HepG2 (cell line): ENCODE data around the gene OSBPL10. TPM values are rescaled to one million over a fixed set of nuclear protein-coding genes. Genes with fewer than 3 reads are reported as not detected.

Experiments used
- ATAC-seq: fragments of 200-7000 bp; cut with Tn5 transposase; 3 replicates; pipeline ENCODE4 v1.9.1; 2020; ENCODE audit warnings: mild to moderate bottlenecking, moderate library complexity
- BruUV-seq: library from RNA; stranded (reverse); fragments of 400-500 nt; replicated peaks from 2 replicates; lab custom pipeline; 2021; lab: Mats Ljungman, UMichigan
- CTCF ChIA-PET: fragments of 300-600 bp; formaldehyde crosslinking; extraction: SDS; loops from one replicate; lab custom pipeline; 2021; ENCODE audit warnings: low total read pairs, inconsistent platforms, low intra/inter-chr PET ratio; lab: Yijun Ruan, JAX
- POLR2A ChIA-PET: fragments of 350-600 bp; sonication (Branson Sonifier 250); formaldehyde crosslinking; loops from one replicate; lab custom pipeline; 2020; ENCODE audit warnings: antibody characterized with exemption, inconsistent platforms; lab: Yijun Ruan, JAX
- DNase-seq: peaks from one replicate; pipeline ENCODE4 v3.0.0-alpha.2; 2015; ENCODE audit warnings: low spot score
- FAIRE-seq: peaks from 3 replicates; lab custom pipeline; 2011; peaks lifted over from hg19 to GRCh38; lab: Jason Lieb, UNC
- H2AFZ ChIP-seq: one replicate; pipeline ENCODE4 v1.6.1; 2011; ENCODE audit warnings: low read length, inconsistent platforms
- H3K27ac ChIP-seq: fragments of 300-600 bp; 3 replicates; pipeline ENCODE4 v1.8.0; 2011; ENCODE audit warnings: mixed run types, mild to moderate bottlenecking, mixed read lengths, low read length, inconsistent platforms; ENCODE audit not compliant: insufficient read depth; ENCODE audit errors: extremely low read length
- H3K27me3 ChIP-seq, 2 experiments: fragments of 200-600 bp in 1 of 2; 2 replicates in 1 of 2; 3 replicates in 1 of 2; pipeline versions ENCODE4 v1.6.0 to v1.8.0; 2011; ENCODE audit warnings: low read length in 2 of 2, mild to moderate bottlenecking in 2 of 2, moderate library complexity in 2 of 2, inconsistent platforms in 1 of 2; ENCODE audit not compliant: insufficient read depth in 2 of 2, control insufficient read depth in 1 of 2
- H3K36me3 ChIP-seq, 2 experiments: fragments of 200-600 bp in 1 of 2; replicated peaks in 1 of 2; 2 replicates in 1 of 2; 3 replicates in 1 of 2; pipeline versions ENCODE4 v1.5.1 to v1.8.0; 2011; ENCODE audit warnings: low read length in 2 of 2, inconsistent platforms in 1 of 2; ENCODE audit not compliant: insufficient read depth in 2 of 2, control insufficient read depth in 1 of 2
- H3K4me1 ChIP-seq: 2 replicates; pipeline ENCODE4 v1.5.1; 2012; ENCODE audit warnings: low read length, inconsistent platforms; ENCODE audit not compliant: insufficient read depth
- H3K4me2 ChIP-seq: 2 replicates; pipeline ENCODE4 v1.6.0; 2011; ENCODE audit warnings: low read depth, low read length, inconsistent platforms
- H3K4me3 ChIP-seq, 3 experiments: fragments of 200-600 bp in 1 of 3; sonication (generic), shearing (Covaris generic) in 1 of 3; replicated peaks in 1 of 3; 2 replicates each; pipeline ENCODE4 v1.5.1; 2011 to 2016; ENCODE audit warnings: low read length in 3 of 3, inconsistent platforms in 2 of 3, low read depth in 2 of 3, mild to moderate bottlenecking in 2 of 3, control low read depth in 1 of 3, mixed read lengths in 1 of 3; ENCODE audit not compliant: insufficient read depth in 1 of 3
- H3K79me2 ChIP-seq: one replicate; pipeline ENCODE4 v1.6.1; 2011; ENCODE audit warnings: low read length, inconsistent platforms; ENCODE audit not compliant: insufficient read depth
- H3K9ac ChIP-seq: 2 replicates; pipeline ENCODE4 v1.6.0; 2011; ENCODE audit warnings: mild to moderate bottlenecking, low read depth, low read length, inconsistent platforms; ENCODE audit not compliant: insufficient read depth
- H3K9me3 ChIP-seq: 2 replicates; pipeline ENCODE4 v1.5.1; 2012; ENCODE audit warnings: mild to moderate bottlenecking, low read length
- H4K20me1 ChIP-seq: 2 replicates; pipeline ENCODE4 v1.6.0; 2011; ENCODE audit warnings: inconsistent platforms, mild to moderate bottlenecking, low read length, moderate library complexity; ENCODE audit not compliant: insufficient read depth
- CHCHD3 ChIP-seq: sonication (generic); formaldehyde crosslinking; IDR thresholded peaks from 2 replicates; pipeline ENCODE4 v1.8.0; 2022; ENCODE audit warnings: mild to moderate bottlenecking, missing genetic modification reagents, moderate library complexity
- CREB1 ChIP-seq, 2 experiments: fragments of 450-650 bp in 1 of 2; IDR thresholded peaks; 2 replicates each; pipeline ENCODE4 v1.6.1; 2016 to 2017; ENCODE audit warnings: control low read depth in 1 of 2, mild to moderate bottlenecking in 1 of 2, missing compliant biosample characterization in 1 of 2, missing genetic modification characterization in 1 of 2
- NR2F6 ChIP-seq, 2 experiments: IDR thresholded peaks; 2 replicates each; pipeline ENCODE4 v1.6.1; 2016; ENCODE audit warnings: antibody characterized with exemption in 1 of 2, mild to moderate bottlenecking in 1 of 2
- ZBTB40 ChIP-seq, 2 experiments: fragments of 450-650 bp in 1 of 2; sonication (generic) in 1 of 2; formaldehyde crosslinking in 1 of 2; IDR thresholded peaks; 2 replicates each; pipeline versions ENCODE4 v1.6.1 to v1.8.0; 2016 to 2022; ENCODE audit warnings: antibody characterized with exemption in 1 of 2, mild to moderate bottlenecking in 1 of 2, missing genetic modification reagents in 1 of 2
- WGBS: methylation state at CpG from one replicate; pipeline ENCODE4 v1.1.6; 2017; ENCODE audit warnings: low lambda C conversion rate; 5-methylcytosine and 5-hydroxymethylcytosine counted together
- in situ Hi-C: cut with HindIII; loops from 2 replicates; pipeline ENCODE4 v1.10.0; 2017; ENCODE audit warnings: low pct_unique_long_range_greater_than_20kb; ENCODE audit not compliant: extremely low pct_ligation_motif_present
- intact Hi-C: fragments of 100-400 bp; cut with micrococcal nuclease; formaldehyde crosslinking; loops from one replicate; pipeline ENCODE4 v1.10.0; 2022; ENCODE audit not compliant: unreplicated experiment
- polyA plus RNA-seq, 8 experiments: library from polyadenylated mRNA; depleted of rRNA in 3 of 8; stranded (reverse) in 7 of 8; unstranded in 1 of 8; fragments of >200 nt; fragmentation: Illumina TruSeq in 4 of 8; extraction: Trizol in 4 of 8; gene quantifications; 2 replicates each; pipeline versions ENCODE4 v1.2.1 to v1.2.3, GENCODE V29; 2011 to 2016; ENCODE audit warnings: low read depth in 4 of 8, missing spikeins in 1 of 8, mixed read lengths in 1 of 8; ENCODE audit not compliant: insufficient read depth in 1 of 8
- total RNA-seq, 5 experiments: library from RNA; depleted of rRNA; stranded (reverse); fragments of >200 nt; fragmentation: Illumina TruSeq; extraction: Trizol; gene quantifications; 2 replicates each; pipeline ENCODE4 v1.2.3, GENCODE V29; 2016; ENCODE audit warnings: low read depth in 1 of 5
- TF ChIP-seq, protein P1 (sequence below): sonication (generic); formaldehyde crosslinking; IDR thresholded peaks from 2 replicates; pipeline ENCODE4 v1.5.0; 2020; ENCODE audit warnings: mild to moderate bottlenecking, missing genetic modification reagents, moderate library complexity

OSBPL10 gene
- total and polyA plus RNA-seq, 2 of the 13 experiments (the other 11 are each of a cell fraction or from before 2014, with no cell fraction given), result 10.3 to 28.6 TPM

DNA sequence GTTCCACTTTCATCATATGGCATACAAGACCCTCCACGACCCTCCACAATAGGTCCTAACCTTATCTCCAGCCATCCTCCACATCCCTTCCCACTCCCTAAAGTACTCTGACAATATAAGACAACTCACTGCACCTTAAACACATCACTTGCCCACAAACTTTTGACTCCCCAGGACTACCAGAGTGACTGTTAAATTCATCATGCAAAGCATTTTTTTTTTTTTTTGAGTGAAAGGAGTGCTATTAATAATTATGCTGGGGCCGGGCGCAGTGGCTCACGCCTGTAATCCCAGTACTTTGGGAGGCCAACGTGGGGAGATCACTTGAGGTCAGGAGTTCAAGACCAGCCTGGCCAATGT, 55.8 kb downstream of the OSBPL10 start (continued):
- TF ChIP-seq, protein P1, sequence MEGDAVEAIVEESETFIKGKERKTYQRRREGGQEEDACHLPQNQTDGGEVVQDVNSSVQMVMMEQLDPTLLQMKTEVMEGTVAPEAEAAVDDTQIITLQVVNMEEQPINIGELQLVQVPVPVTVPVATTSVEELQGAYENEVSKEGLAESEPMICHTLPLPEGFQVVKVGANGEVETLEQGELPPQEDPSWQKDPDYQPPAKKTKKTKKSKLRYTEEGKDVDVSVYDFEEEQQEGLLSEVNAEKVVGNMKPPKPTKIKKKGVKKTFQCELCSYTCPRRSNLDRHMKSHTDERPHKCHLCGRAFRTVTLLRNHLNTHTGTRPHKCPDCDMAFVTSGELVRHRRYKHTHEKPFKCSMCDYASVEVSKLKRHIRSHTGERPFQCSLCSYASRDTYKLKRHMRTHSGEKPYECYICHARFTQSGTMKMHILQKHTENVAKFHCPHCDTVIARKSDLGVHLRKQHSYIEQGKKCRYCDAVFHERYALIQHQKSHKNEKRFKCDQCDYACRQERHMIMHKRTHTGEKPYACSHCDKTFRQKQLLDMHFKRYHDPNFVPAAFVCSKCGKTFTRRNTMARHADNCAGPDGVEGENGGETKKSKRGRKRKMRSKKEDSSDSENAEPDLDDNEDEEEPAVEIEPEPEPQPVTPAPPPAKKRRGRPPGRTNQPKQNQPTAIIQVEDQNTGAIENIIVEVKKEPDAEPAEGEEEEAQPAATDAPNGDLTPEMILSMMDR (CRISPR knock-in tag), result no peak

- no TSS peak for BruUV-seq
- Histone ChIP-seq H3K36me3 (no peaks in the 10 kb centered on the region), H3K27me3 (no peaks in the 10 kb centered on the region), H3K79me2 (peaks cover 48% of the 10 kb centered on the region), H3K4me2 (no peak overlapping the region), H3K9ac (no peak overlapping the region), H3K27ac (peak overlapping the region; percentile 24), H3K4me3 (no peak overlapping the region), H3K4me1 (peaks cover 62% of the 10 kb centered on the region), H2AFZ (no peak overlapping the region), H4K20me1 (no peaks in the 10 kb centered on the region), H3K9me3 (peaks cover 8% of the 10 kb centered on the region; the same call in 1 of the 2 replicates)
- CTCF ChIA-PET, result no interaction called here
- intact Hi-C loops, result no loop called here
- 95% methylated on average over 2 of the region's 2 CpGs for WGBS
- peak; percentile 22; the same call in 1 of the 2 replicates for TF ChIP-seq ZBTB40 (IDR thresholded peaks at IDR 0.05)
- TF ChIP-seq ZBTB40 (CRISPR knock-in tag; IDR thresholded peaks at IDR 0.05), result peak; percentile 74; the same call in 1 of the 2 replicates
- no peak for TF ChIP-seq CHCHD3
- TF ChIP-seq CREB1 (IDR thresholded peaks at IDR 0.05), result no peak
- no peak for TF ChIP-seq CREB1 (CRISPR knock-in tag; IDR thresholded peaks at IDR 0.05)
- TF ChIP-seq NR2F6 (IDR thresholded peaks at IDR 0.05), result no peak
- TF ChIP-seq NR2F6 (CRISPR knock-in tag; IDR thresholded peaks at IDR 0.05), result no peak
- ATAC-seq (no peak), FAIRE-seq (no peak), DNase-seq (no peak)
- in situ Hi-C loops, result no loop called here
- POLR2A ChIA-PET, result no interaction called here
Observed at GRCh38 chr3:31924610-31925270, 56.3 kb downstream of the OSBPL10 start.
